ENCODE measurements around the gene WRAP73.

The WRAP73 gene

GRCh38 chr1:3649342-3650247, at the start of gene WRAP73:
TSS of gene WRAP73 (minus strand) at chr1:3650103. CDS start at chr1:3649999, 104 bp downstream.
- H3K4me3 ChIP-seq (ENCODE audit: low read length) = peak within 1 kb of the TSS; percentile 71
- TF ChIP-seq CTCF (IDR thresholded peaks at IDR 0.05; ENCODE audit: insufficient read depth, low read depth, low read length, missing control alignments) = no peak
- DNase-seq (ENCODE audit: low read depth) = peak; percentile 91

GRCh38 chr1:3699596-3699995, 49.7 kb upstream of the WRAP73 start:
- no peak for DNase-seq (ENCODE audit: low read depth)
- TF ChIP-seq CTCF (IDR thresholded peaks at IDR 0.05; ENCODE audit: insufficient read depth, low read depth, low read length, missing control alignments) = no peak
- H3K4me3 ChIP-seq (ENCODE audit: low read length) = no peak overlapping the region

- peak; percentile 96 for DNase-seq (ENCODE audit: low read depth)
- TF ChIP-seq CTCF (IDR thresholded peaks at IDR 0.05; ENCODE audit: insufficient read depth, low read depth, low read length, missing control alignments) = no peak
- H3K4me3 ChIP-seq (ENCODE audit: low read length) = no peak overlapping the region
Measured at GRCh38 chr1:3698660-3699408, 48.9 kb upstream of the WRAP73 start.

- DNase-seq (ENCODE audit: low read depth) = peak; percentile 24
- H3K4me3 ChIP-seq (ENCODE audit: low read length) = no peak overlapping the region
- no peak for TF ChIP-seq CTCF (IDR thresholded peaks at IDR 0.05; ENCODE audit: insufficient read depth, low read depth, low read length, missing control alignments)
Measured at GRCh38 chr1:3697810-3698209, 47.9 kb upstream of the WRAP73 start.

- TF ChIP-seq CTCF (IDR thresholded peaks at IDR 0.05; ENCODE audit: insufficient read depth, low read depth, low read length, missing control alignments) = no peak
- DNase-seq (ENCODE audit: low read depth) = no peak
- H3K4me3 ChIP-seq (ENCODE audit: low read length) = no peak overlapping the region
Measured at GRCh38 chr1:3697104-3697503, 47.2 kb upstream of the WRAP73 start.

- TF ChIP-seq CTCF (IDR thresholded peaks at IDR 0.05; ENCODE audit: insufficient read depth, low read depth, low read length, missing control alignments) = no peak
- no peak overlapping the region for H3K4me3 ChIP-seq (ENCODE audit: low read length)
- DNase-seq (ENCODE audit: low read depth) = no peak
Measured at GRCh38 chr1:3696689-3697088, 46.8 kb upstream of the WRAP73 start.
